ENCODE data around the gene SRGAP1.

Gene SRGAP1

DNA sequence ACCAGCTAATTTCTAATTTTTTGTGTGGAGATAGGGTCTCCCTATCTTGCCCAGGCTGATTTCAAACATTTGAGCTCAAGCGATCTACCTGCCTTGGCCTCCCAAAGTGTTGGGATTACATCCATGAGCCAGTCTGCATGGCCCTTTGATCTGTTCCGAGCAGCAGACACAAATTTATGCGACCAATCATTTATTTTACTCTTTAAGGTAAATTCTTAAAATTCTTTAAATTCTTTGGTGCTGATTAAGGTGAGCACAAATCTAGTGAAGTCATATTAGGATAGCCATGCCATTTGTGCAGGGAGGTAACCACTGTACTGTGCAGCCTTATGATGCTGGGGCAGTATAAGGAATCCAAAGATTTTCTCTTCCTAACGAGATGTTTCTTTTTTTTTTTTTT, 135.7 kb downstream of the SRGAP1 start:
- TF ChIP-seq, protein P1, sequence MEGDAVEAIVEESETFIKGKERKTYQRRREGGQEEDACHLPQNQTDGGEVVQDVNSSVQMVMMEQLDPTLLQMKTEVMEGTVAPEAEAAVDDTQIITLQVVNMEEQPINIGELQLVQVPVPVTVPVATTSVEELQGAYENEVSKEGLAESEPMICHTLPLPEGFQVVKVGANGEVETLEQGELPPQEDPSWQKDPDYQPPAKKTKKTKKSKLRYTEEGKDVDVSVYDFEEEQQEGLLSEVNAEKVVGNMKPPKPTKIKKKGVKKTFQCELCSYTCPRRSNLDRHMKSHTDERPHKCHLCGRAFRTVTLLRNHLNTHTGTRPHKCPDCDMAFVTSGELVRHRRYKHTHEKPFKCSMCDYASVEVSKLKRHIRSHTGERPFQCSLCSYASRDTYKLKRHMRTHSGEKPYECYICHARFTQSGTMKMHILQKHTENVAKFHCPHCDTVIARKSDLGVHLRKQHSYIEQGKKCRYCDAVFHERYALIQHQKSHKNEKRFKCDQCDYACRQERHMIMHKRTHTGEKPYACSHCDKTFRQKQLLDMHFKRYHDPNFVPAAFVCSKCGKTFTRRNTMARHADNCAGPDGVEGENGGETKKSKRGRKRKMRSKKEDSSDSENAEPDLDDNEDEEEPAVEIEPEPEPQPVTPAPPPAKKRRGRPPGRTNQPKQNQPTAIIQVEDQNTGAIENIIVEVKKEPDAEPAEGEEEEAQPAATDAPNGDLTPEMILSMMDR (conservative IDR thresholded peaks at IDR 0.05), result no peak
- no peak overlapping the region for H3K27ac ChIP-seq

DNA sequence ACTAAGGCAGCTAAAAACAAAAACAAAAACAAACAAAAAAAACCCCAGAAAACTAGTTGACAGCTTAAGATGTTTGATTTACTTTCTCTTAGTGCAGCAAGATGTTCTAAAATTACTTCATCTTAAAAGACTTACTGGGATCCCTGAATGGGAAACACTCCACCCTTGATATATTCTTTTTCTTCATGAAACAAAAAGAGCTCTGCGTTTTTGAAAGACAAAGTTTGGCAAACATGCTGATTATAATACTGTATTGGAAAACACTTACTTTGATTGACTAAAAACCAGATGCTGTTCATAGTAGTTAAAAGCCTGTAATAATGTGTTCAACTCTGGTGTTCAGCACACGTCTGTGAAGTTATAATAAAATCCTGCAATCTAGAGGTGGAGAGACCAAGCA, 136.8 kb downstream of the SRGAP1 start:
- TF ChIP-seq, protein P1 (conservative IDR thresholded peaks at IDR 0.05), result no peak

DNA sequence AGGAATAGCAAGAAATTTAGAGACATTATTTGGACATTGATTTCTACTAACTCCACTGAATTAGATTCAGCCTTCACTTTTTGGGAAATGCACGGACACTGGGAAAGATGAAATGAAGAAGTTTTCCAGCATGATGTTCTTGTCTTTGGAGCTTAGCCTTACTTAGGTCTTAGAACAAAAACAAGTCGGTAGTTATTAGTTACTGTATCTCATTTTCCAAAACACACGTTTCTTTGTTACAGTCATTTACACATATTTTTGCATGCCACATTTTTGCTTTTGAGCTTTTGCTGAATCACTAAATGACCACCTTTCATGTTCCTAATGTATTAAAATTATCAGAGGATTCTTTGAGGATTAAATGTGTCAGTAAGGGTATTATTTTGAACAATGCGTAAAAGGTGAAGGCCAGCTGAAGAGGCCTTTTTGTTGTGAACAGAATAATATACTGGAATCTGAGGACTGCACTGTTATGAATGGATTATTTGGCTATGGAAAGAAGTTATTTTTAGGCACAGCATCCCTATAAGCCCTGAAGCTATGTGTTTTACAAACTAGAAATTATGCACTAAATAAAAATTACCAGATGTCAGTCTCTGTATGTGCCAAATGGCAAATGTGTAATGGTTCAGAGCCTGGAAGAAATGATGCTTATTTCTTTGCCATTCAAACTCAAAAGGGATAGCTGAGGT, 138.2 kb downstream of the SRGAP1 start:
- no peak overlapping the region for H3K27ac ChIP-seq
- TF ChIP-seq, protein P1 (conservative IDR thresholded peaks at IDR 0.05), result no peak

More for the DNA sequence above, 136.8 kb downstream of the SRGAP1 start:
- H3K27ac ChIP-seq, result no peak overlapping the region

DNA sequence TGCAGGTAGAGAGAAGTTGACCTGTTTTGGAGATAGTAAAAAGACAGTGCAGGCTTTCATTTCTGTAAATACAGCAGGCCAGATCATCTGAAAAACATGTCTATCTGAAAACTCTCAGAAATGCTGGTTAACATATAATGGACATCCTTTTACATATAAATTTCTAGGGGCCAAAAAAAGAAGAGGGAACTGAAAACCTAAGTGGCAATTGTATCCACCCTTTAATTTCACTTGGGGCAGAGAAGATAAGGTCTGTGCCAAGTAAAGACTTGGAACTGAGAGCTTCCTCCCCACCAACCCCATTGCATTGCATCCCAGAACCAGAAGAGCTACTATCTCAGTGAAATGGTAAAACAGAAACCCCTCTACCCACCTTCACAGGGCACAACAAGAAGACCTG, 141.0 kb downstream of the SRGAP1 start:
- no peak overlapping the region for H3K27ac ChIP-seq
- TF ChIP-seq, protein P1 (conservative IDR thresholded peaks at IDR 0.05), result no peak

DNA sequence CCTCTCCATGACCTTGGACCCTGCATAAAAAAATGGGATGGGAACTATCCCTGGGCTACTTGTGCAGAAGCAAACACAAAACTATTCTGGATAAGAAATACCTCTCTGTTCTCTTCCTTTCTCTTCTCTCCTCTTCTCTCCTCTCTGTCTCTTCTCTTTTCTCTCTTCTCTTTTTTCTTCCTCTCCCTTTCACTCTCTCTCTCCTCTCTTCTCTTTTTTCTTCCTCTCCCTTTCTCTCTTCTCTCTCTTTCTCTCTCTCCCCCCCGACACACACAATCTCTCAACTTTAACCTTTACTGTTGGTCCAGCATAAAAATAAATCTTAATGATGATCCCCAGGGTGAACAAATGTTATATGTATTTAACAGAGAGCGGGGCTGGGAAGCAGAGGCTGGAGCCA, 141.4 kb downstream of the SRGAP1 start:
- no peak overlapping the region for H3K27ac ChIP-seq
- TF ChIP-seq, protein P1 (conservative IDR thresholded peaks at IDR 0.05), result no peak

DNA sequence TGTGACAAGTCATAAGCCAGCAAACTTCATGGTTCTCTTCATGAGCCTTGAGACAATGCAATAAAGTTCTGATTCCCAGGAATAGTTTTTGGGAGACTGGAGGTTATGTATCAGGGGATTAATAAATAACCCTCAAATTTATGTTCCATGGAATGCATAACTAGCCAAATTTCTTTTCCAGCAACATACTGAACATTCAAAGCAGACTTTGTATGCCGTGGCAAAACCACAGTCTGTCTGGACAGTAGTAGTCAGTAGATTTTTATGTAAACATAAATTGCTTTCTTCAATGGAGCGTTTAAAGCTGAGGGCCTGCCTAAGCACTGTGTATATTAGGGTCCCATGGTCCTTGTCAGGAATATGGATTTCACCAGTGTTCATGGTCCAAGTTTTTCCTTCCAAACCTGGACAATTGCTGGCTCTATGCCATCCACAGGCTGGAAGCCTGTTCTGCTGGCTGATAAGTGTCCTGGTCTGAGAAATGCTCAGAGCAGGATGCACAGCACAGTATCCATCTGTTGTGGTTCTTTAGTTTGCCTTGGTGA, 144.9 kb downstream of the SRGAP1 start:
- TF ChIP-seq, protein P1 (conservative IDR thresholded peaks at IDR 0.05), result no peak
- no peak overlapping the region for H3K27ac ChIP-seq

DNA sequence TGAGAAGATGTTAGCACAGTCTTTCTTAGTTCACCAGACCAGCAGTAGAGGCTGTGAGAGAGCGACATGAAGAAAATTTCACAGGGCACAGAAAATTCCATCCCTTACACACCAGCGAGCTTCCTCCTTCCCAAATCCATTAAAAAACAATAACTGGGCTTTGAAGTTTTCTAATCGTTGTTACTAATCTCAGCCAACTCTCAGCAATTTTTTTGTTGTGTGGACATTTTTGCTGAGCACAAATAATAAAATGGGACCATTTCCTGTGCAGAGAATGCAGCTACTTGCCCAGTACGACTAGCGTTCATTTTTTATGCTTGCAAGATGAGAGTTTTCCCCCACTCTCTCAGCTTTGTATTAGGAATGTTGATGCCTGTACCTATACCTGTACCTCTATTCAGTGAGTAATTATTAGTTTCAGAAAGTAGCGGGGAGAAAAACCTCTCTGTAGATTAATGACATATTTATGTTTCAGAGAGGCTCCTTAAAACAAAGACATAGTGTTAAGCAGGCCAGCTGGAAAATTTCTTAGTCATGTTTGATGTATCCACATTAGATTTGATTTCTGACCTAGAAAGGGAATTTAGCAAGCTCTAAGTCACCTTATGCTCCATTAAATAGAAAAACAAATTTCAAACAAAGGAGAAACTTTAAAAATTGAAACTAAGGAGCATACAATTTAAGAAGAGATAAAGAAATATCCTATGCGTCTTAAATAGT, 146.5 kb downstream of the SRGAP1 start:
- TF ChIP-seq, protein P1 (conservative IDR thresholded peaks at IDR 0.05), result no peak

More for the DNA sequence above, 146.5 kb downstream of the SRGAP1 start:
- H3K27ac ChIP-seq, result 0 out of 2 replicates have a peak overlapping the region, but pooled peaks have one; percentile 6

Data from VCaP (cell line).